ENCODE data around the gene ZNF318.

- no peak for TF ChIP-seq EZH2 (IDR thresholded peaks at IDR 0.05)
- no peak for TF ChIP-seq POLR2AphosphoS5 (IDR thresholded peaks at IDR 0.05; ENCODE audit: borderline replicate concordance, low read depth, low read length)
These were observed 38.0 kb downstream of the ZNF318 start for GRCh38 chr6:43331470-43331869.

Data from SK-N-MC (cell line).